ENCODE data around the gene SRD5A3.
"Not testable (repeated sequence)": the region's sequence is repeated elsewhere in the genome, so short reads cannot be mapped to it uniquely, and the experiment has no call there.

SRD5A3 gene

DNA sequence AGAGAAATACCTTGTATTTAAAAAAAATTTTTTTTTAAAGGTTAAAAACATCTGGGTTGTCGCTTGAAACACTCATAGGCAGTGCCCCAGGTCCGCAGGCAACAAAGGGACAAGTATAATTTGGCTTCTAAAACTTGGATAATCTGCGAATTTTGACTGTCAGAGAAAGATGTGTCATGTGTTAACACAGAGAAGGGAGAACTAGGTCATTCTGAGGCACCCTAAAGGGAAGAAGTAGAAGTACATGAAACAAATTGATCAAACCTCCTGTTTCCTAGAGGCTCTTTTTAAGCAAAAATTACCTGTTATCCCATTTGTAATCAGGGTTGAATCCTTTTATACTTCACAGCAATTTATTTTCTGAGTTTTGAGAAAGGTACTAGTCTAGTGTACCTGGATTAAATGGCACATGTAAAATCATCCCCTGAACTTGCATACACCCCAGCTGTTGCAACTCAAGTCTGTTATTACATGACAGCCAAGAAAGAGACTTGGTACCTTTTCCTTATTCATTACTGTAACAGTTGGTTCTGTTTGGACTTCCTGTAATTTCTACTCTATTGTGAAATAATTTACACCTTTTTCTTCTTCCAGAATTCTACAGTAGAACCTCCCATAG lies 1.7 kb downstream of the SRD5A3 start:
- no peak for TF ChIP-seq ZFX (IDR thresholded peaks at IDR 0.05)
- TF ChIP-seq, protein P1, sequence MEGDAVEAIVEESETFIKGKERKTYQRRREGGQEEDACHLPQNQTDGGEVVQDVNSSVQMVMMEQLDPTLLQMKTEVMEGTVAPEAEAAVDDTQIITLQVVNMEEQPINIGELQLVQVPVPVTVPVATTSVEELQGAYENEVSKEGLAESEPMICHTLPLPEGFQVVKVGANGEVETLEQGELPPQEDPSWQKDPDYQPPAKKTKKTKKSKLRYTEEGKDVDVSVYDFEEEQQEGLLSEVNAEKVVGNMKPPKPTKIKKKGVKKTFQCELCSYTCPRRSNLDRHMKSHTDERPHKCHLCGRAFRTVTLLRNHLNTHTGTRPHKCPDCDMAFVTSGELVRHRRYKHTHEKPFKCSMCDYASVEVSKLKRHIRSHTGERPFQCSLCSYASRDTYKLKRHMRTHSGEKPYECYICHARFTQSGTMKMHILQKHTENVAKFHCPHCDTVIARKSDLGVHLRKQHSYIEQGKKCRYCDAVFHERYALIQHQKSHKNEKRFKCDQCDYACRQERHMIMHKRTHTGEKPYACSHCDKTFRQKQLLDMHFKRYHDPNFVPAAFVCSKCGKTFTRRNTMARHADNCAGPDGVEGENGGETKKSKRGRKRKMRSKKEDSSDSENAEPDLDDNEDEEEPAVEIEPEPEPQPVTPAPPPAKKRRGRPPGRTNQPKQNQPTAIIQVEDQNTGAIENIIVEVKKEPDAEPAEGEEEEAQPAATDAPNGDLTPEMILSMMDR (conservative IDR thresholded peaks at IDR 0.05): no peak
- H3K27ac ChIP-seq: no peak overlapping the region; the same call in 1 of the 2 replicates

DNA sequence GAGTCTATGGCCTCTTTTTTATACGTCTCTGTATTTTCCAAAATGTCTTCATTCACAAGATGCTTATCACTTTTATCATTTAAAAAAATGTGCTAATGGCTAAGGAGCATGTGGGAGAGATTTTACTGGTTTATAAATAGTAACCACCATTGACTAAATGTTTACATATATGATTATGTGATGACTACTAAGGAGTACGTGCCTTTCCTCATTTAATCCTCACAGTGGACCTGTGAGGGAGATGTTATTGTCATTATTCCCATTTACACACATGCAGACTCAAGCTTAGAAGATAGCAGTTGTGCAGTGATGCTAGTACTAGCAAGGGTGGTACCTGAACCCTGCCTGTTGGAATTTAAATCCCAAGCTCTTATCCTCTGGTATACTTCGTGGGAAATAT lies 2.4 kb downstream of the SRD5A3 start:
- TF ChIP-seq, protein P1 (conservative IDR thresholded peaks at IDR 0.05): no peak
- TF ChIP-seq ZFX (IDR thresholded peaks at IDR 0.05): no peak

DNA sequence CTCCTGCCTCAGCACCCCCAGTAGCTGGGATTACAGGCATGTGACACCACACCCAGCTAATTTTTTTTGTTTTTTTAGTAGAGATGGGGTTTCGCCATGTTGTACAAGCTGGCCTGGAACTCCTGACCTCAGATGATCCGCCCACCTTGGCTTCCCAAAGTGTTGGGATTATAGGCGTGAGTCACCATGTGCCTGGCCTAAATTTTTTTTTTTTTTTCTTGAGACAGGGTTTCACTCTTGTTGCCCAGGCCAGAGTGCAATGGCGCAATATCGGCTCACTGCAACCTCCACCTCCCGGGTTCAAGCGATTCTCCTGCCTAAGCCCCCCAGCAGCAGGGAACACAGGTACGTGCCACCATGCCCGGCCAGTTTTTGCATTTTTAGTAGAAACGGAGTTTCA lies 4.8 kb downstream of the SRD5A3 start:
- not testable (repeated sequence) for H3K27ac ChIP-seq

More for the DNA sequence above, 2.4 kb downstream of the SRD5A3 start:
- no peak overlapping the region for H3K27ac ChIP-seq

DNA sequence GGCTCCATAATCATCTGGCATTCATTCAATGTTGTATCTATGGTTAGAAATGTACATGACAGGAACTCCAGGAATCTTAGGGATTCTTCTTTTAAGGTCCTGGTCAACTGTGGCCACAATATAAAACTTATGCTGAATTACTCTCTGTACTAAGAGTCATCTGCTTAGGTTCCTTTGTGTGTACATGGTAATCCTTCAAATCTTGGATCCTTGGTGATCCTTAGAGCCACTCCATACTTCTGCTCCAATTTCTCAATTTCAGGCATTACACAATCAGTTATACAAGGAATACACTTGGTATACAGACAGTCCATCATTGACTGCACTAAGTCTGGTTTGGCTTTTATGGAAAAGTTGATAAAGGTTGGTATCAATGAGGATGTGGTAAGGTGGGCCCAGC lies 5.8 kb downstream of the SRD5A3 start:
- H3K27ac ChIP-seq: no peak overlapping the region
- TF ChIP-seq, protein P1 (conservative IDR thresholded peaks at IDR 0.05): no peak
- no peak for TF ChIP-seq ZFX (IDR thresholded peaks at IDR 0.05)

DNA sequence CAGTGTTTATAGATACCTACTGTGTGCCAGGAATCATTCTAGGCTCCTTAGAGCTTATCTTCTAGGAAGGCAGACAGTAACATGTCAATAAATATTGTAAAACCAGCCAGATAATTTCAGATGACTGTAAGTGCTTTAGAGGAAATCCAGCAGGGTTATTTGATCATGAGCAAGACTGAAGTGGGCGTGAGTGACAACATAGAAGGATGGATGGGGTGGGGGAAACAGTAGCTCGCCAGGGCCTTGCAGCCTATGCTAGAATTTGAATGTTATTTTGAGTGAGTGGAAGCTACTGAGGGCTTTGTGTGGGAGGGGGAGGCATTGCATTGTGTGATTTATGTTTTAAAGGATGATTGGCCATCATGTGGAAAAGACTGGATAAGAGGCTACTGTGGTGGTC lies 6.7 kb downstream of the SRD5A3 start:
- TF ChIP-seq ZFX (IDR thresholded peaks at IDR 0.05): no peak
- TF ChIP-seq, protein P1 (conservative IDR thresholded peaks at IDR 0.05): no peak
- no peak overlapping the region for H3K27ac ChIP-seq

DNA sequence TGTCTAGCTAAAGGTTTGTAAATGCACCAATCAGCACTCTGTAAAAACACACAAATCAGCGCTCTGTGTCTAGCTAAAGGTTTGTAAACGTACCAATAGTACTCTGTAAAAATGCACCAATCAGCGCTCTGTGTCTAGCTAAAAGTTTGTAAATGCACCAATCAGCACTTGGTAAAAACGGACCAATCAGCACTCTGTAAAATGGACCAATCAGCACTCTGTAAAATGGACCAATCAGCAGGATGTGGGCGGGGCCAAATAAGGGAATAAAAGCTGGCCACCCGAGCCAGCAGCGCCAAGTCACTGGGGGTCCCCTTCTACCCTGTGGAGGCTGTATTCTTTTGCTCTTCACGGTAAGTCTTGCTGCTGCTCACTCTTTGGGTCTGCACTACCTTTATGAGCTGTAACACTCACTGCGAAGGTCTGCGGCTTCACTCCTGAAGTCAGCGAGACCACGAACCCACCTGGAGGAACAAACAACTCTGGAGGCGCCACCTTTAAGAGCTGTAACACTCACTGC lies 7.2 kb downstream of the SRD5A3 start:
- H3K27ac ChIP-seq: not testable (repeated sequence)

DNA sequence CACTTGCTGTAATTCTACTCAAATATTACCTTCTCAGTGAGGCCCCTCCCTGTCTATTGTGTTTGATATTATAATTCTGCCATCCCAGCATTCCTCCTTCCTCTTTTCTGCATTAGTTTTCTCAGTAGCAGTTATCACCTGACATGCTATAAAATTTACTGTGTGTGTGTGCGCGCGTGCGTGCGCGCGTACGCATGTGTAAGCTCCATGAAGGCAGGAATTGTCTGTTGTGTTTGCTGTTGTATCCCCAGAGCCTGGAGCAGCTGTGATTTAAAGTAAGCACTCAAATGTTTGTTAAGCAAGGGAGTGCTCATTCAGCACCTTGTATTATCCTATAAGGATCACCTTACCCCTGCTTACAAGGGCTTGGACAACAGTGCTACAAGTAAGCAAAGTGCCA lies 8.6 kb downstream of the SRD5A3 start:
- no peak overlapping the region for H3K27ac ChIP-seq
- TF ChIP-seq ZFX (IDR thresholded peaks at IDR 0.05): no peak
- TF ChIP-seq, protein P1 (conservative IDR thresholded peaks at IDR 0.05): no peak

DNA sequence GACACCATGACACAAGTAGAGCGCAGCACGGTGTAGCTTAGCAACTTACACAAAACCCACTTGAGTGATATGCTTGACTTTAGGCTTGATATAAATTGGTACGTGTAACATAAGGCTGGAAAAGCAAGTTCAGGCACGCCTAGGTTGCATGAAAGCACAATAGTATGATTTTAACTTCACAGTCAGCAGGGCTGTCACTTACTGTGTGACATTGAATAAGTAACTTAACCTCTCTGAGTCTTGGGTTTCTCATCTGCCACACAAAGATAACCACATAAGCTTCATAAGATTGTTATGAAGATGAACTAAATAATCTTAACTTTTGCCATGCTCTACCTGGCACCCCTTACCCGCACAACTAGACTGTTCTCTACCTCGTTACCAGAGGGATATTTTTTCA lies 9.5 kb downstream of the SRD5A3 start:
- H3K27ac ChIP-seq: no peak overlapping the region
- no peak for TF ChIP-seq ZFX (IDR thresholded peaks at IDR 0.05)
- TF ChIP-seq, protein P1 (conservative IDR thresholded peaks at IDR 0.05): no peak

Data from C4-2B (cell line).